ELR (cell line): Measurements from ENCODE around the gene DGKZ.
A peak's percentile ranks its signal among the peaks of the same experiment; 100 is the strongest.

Experiments
- DNase-seq: peaks from one replicate; pipeline ENCODE4 v3.0.0-alpha.2; 2015; ENCODE audit warnings: low read depth

DGKZ gene

DNA sequence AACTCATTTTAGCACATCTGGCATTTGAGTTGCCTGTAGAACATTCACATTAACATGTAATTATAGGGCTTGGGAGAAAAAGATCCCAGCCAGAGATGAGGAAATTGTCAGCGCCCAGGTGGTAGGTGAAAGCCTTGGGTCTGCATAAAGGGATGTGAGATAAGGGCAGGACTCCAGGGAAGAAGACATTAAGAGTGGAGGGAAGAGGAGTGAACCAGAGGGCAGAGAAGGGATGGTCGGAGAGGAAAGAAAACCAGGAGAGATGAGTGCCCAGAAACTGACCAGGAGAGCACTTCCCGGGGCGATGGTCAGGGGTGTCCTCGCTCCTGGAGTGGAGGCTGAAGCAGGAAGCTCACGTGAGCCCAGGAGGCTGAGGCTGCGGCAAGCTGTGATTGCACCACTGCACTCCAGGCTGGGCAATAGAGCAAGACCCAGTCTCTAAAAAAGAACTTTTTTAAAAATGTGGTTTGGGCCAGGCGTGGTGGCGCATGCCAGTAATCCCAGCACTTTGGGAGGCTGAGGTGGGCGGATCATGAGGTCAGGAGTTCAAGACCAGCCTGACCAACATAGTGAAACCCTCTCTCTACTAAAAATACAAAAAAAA is 20.3 kb upstream of the DGKZ start:
- no peak for DNase-seq

DNA sequence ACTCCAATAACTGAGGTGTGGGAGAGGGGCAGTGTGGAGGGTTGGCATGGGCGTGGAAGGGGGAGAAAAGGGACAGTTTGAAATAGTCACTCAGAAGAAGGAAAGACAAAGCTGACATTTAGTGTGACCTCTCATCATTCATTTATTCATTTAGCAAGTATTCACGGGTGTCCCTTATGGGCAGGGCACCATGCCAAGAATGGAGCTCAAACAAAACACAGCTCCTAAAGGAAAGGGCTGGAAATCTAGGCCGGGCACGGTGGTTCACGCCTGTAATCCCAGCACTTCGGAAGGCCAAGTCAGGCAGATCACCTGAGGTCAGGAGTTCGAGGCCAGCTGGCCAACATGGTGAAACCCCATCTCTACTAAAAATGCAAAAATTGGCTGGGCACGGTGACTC is 19.4 kb upstream of the DGKZ start:
- DNase-seq: no peak

GRCh38 chr11:46330154-46330553 is 17.1 kb upstream of the DGKZ start:
- DNase-seq: no peak

- DNase-seq: no peak
Measured at GRCh38 chr11:46330563-46331281, 16.5 kb upstream of the DGKZ start.

DNA sequence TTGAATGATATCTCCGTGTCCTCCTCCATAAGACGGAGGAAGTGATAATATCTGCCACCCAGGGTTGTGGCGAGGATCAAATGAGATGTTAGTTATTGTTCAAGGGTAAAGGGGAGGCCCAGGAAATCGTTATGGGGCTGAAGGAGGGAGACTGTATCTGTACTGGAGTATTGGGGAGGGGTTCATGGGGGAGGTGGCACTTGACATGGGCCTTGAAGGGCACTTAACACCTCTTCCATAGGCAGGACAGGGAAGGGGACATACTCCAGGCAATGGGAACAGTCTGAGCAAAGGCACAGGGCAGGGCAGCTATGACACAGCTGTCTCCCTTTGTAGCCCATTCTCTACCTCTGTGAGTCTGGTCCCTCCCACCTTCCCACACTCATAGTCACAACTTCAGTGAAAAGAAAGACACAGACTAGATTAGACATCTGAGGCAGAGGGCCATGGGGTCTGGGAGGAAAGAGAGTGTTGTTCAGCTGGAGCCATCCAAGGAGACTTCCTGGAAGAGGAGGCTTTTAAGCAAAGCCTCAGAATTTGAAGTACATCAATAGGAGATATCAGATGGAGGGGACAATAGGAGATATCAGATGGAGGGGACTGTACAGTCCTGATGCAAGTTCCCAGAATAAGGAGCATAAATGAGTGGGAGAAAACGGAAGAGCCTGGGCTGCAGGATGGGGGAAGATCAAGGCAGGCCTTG is 15.8 kb upstream of the DGKZ start:
- DNase-seq: no peak

DNA sequence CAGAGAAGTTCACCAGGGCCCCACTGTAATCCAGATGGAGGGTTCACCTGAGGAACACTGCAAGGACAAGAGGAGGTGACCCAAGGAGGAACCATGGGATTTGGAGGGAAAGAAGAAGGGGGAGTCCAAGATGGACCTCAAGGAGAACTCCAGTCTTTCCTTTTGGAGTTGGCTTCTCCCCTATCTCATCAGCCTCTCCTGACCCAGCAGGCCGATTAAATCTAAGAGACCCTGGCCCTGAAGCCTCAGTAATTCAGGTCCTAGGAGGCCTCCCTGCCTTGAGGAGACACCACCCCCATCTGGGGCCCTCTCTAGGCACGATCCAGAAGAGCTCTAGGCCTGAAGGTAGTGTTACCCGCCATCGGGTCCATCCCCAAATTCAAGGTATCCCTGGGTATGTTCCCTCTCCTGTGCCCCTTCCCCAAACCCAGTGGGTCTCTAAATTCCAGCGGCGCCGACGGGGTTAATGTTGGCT is 15.1 kb upstream of the DGKZ start:
- DNase-seq: no peak

DNA sequence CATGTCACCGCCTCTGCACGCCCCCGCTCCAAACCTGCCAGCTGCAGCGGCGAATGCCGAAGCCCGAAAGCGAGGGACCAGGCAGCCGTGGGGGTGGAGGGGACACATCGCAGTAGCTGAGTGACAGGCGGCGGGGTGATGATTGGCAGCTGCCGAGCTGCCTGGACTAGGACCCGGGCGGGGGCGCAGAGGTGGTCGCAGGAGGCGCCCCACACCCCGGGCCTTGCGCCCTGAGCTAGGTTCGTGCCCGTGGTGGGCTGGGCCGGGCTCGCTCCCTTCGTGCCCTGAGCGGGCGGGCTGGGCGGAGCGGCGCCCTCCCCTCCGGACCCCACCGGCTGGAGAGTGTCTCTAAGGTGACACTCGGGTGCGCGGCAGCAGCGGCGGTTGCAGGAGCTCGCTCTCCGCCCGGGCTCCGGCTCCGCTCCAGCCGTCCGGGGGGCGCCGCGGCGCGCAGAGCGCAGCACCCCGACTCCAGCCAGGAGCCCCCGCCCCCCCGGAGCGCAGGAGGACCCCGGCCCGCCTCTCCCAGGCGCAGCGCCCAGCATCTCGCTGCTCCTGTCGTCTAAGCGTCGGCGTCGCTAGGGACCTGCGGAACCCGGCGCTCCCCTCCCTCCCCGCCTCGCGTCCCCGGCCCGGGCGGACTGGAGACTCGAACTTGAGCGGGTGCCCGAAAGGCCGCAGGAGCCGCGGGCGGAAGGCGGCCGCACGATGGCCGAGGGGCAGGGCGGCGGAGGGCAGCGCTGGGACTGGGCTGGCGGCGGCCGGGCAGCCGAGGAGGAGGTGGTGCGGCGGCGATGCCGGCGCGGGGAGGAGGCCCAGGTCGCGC is 14.5 kb upstream of the DGKZ start:
- DNase-seq: no peak

DNA sequence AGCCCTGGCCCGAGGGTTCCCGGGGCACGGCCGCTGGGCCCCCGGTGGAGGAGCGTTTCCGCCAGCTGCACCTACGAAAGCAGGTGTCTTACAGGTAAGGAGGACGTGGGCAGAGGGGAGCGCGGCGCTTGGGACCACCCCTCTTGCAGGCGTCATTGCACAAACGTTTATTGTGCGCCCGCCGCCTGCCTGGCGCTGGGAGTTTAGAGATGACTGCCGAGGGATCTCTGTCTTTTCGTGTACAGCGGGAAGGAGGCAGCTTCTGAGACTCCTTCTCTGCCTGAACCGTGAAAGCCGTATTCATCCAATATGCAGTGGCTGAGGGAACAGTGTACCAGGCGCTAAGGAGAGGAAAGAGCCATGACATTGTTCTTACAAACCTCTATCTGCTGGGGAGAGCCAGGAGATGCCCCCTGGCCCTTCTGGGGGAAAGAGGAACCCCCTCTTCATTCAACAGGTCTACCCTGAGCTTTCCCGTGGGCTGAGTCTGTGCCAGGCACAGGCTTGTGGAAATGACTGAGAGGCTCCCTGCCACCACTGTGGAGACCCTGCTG is 13.8 kb upstream of the DGKZ start:
- no peak for DNase-seq

GRCh38 chr11:46334211-46334610 is 13.1 kb upstream of the DGKZ start:
- DNase-seq: no peak

DNA sequence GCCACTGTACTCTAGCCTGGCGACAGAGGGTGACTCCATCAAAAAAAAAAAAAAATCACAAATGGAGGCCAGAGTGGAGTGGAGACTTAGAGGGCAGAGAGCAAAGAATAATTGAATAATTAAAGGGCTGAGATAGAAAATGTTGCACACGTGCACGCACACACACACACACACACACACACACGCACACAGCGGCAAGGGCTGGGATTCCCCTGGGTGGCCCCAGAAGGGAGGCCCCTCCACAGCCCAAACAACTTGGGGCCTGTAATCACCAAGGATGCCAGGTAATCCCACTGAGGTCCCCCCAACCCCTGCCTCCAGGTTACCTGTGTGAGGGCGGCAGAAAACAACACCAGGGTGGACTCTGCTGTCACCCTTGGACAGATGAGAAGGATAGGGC is 12.0 kb upstream of the DGKZ start:
- no peak for DNase-seq

DNA sequence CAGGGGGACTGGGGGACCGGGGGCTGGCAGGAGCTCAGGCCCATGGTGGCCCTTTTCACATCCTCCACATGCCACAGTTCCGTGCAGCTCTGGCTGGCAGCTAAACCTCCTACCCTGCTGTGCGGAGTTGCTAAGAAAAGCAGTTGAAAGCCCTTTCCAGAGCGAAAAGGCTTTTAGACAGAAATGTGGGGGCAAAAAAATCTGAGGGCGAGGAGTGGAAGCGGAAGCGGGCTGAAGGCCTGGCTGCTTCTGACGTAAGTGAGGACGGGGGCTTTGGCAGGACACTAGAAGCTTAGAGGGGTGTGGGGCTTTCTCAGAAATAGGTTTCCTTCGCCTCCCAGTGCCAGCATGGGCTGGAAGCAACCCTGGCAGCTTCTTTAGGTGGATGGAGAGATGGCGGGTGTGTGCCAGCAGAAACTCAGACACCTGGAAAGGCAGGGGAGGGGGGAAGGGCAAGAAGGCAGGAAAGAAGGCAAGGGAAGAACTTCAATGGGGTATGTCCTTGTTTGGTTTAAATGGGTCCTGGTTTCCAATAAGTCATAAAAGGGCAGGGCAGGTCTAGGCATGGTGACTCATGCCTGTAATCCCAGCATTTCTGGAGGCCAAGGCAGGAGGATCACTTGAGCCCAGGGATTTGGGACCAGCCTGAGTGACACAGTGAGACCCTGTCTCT is 11.2 kb upstream of the DGKZ start:
- DNase-seq: peak; percentile 37

GRCh38 chr11:46336563-46337180 is 10.6 kb upstream of the DGKZ start:
- no peak for DNase-seq

- DNase-seq: no peak
Measured at GRCh38 chr11:46337626-46338345, 9.5 kb upstream of the DGKZ start.

- peak; percentile 22 for DNase-seq
Measured at GRCh38 chr11:46338636-46338987, 8.7 kb upstream of the DGKZ start.

DNA sequence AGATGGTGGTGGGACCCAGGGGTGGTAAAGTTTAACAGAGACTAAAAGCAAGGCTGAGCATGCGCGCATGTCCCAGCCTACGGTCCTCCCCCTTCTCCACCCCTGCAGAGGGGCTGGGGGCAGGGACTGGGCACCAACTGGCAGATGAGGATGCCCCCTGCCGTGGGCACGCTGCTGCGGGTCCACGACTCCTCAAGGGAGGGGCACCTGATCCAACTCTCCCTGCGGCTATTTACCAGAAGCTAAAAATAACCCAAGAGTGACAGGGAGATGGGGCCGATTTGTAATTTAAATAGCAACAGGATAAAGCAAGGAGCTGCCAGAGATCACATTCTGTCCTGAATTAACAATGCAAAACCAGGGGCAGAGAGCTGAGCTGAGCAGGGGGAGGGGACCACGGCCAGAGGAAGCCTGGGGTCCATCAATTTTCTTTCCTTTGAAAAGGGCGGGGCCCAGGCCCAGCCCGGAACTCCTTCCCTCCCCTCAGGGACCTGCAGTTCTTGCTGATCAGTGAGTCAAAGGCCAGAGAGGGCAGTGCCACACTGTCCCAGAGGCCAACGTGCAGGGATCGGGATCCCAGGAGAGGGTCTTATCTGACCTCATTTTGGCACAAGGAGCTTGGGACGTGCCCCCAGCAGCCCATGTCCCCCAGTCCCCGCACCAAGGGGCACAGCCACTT is 8.1 kb upstream of the DGKZ start:
- DNase-seq: no peak

DNA sequence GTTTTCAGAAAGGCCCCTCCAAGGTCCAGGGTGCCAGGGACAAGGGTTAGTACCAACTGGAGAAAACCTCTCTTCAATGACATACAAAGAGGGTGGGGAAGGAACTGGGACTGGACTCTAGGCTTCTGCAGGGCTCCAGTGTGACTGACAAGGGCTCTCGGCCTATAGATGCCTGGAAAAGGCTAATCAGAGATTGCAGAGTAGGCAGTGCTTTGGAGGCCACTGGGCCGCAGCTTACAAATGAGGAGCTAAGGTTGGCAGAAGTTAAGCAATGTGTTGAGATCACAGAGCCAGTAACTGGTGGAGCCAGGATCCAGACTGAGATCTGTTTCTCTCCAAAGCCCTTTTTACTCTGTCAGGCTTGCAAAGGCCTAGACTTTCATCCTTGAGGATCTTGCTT is 7.4 kb upstream of the DGKZ start:
- DNase-seq: no peak

GRCh38 chr11:46341454-46341853 is 5.8 kb upstream of the DGKZ start:
- no peak for DNase-seq

- peak; percentile 30 for DNase-seq
Measured at GRCh38 chr11:46342239-46342638, 5.0 kb upstream of the DGKZ start.

DNA sequence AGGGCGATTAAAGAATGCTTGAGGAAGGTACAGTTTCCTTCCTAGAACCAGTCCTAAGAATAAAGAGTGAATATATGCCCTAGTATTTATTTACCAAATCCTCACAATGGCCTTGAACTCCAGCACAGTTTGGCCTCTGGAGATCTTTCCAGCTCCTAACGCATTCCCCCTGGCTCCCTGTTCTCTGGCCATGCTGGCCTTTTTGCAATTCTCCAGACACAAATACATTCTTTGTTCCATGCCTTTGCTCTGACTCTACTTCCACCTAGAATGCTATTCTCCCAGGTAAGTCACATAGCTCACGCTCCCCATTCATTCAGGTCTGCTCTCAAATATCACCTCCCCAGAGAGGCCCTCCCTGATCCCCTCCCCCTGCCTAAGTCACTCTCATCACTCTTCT is 3.7 kb upstream of the DGKZ start:
- DNase-seq: no peak

- DNase-seq: no peak
Measured at GRCh38 chr11:46345131-46345597, 2.1 kb upstream of the DGKZ start.
